H1 (cell line): ENCODE data around the gene DDX49. TPM values are rescaled to one million over a fixed set of nuclear protein-coding genes. Genes with fewer than 3 reads are reported as not detected.

Experiments
- CTCF ChIA-PET: fragments of 300-600 bp; sonication (Branson Sonifier 250); formaldehyde crosslinking; loops from one replicate; lab custom pipeline; 2021; ENCODE audit not compliant: partially characterized antibody; lab: Charles Lee
- POLR2A ChIA-PET: fragments of 300-600 bp; sonication (Branson Sonifier 250); formaldehyde crosslinking; loops from one replicate; lab custom pipeline; 2021; ENCODE audit warnings: inconsistent platforms; ENCODE audit not compliant: partially characterized antibody; lab: Charles Lee
- DNase-seq, 2 experiments: peaks; one replicate each; pipeline versions ENCODE4 v3.0.0 to v3.0.0-alpha.2; 2010 to 2022; ENCODE audit warnings: low spot score in 2 of 2, low read depth in 1 of 2, mixed read lengths in 1 of 2
- FAIRE-seq: peaks from 2 replicates; lab custom pipeline; 2011; peaks lifted over from hg19 to GRCh38; lab: Jason Lieb, UNC
- H2AFZ ChIP-seq: 2 replicates; pipeline ENCODE4 v1.8.1; 2012; ENCODE audit warnings: low read length, inconsistent platforms
- H2AK5ac ChIP-seq: 2 replicates; pipeline ENCODE4 v1.6.1; 2013; ENCODE audit warnings: low read depth, low read length
- H2BK120ac ChIP-seq: replicated peaks from 2 replicates; pipeline ENCODE3; 2013; ENCODE audit warnings: low read depth, low read length, inconsistent platforms
- H2BK12ac ChIP-seq: 2 replicates; pipeline ENCODE4 v1.6.1; 2013; ENCODE audit warnings: low read depth, low read length
- H2BK15ac ChIP-seq: 2 replicates; pipeline ENCODE4 v1.6.1; 2013; ENCODE audit warnings: low read length
- H2BK20ac ChIP-seq: 2 replicates; pipeline ENCODE4 v1.6.1; 2013; ENCODE audit warnings: low read length
- H2BK5ac ChIP-seq: 2 replicates; pipeline ENCODE4 v1.6.1; 2013; ENCODE audit warnings: low read depth, low read length
- H3K14ac ChIP-seq: 2 replicates; pipeline ENCODE4 v1.6.1; 2013; ENCODE audit warnings: inconsistent platforms; ENCODE audit not compliant: insufficient read length
- H3K18ac ChIP-seq: 2 replicates; pipeline ENCODE4 v1.6.1; 2013; ENCODE audit warnings: low read length; ENCODE audit errors: extremely low read depth
- H3K23ac ChIP-seq: 2 replicates; pipeline ENCODE4 v1.6.1; 2013; ENCODE audit warnings: inconsistent platforms; ENCODE audit not compliant: insufficient read length
- H3K23me2 ChIP-seq: 2 replicates; pipeline ENCODE4 v1.6.1; 2013; ENCODE audit warnings: low read depth, low read length
- H3K27ac ChIP-seq: 2 replicates; pipeline ENCODE4 v1.6.1; 2011; ENCODE audit warnings: low read depth, low read length, inconsistent platforms
- H3K27me3 ChIP-seq, 4 experiments: replicated peaks in 1 of 4; 1 replicate in 1 of 4; 2 replicates in 3 of 4; pipeline versions ENCODE4 v1.6.1 to v1.8.1; 2011 to 2013; ENCODE audit warnings: low read length in 3 of 4, mild to moderate bottlenecking in 3 of 4, inconsistent platforms in 2 of 4, mixed read lengths in 2 of 4, moderate library complexity in 1 of 4; ENCODE audit not compliant: control insufficient read depth in 3 of 4, insufficient read depth in 3 of 4; ENCODE audit errors: extremely low read depth in 1 of 4
- H3K36me3 ChIP-seq, 4 experiments: 2 replicates each; pipeline versions ENCODE4 v1.6.1 to v1.8.1; 2011 to 2013; ENCODE audit warnings: mild to moderate bottlenecking in 4 of 4, low read length in 3 of 4, moderate library complexity in 2 of 4, control low read depth in 1 of 4, inconsistent platforms in 1 of 4; ENCODE audit not compliant: insufficient read depth in 4 of 4, control insufficient read depth in 2 of 4
- H3K4ac ChIP-seq: replicated peaks from 2 replicates; pipeline ENCODE3; 2013; ENCODE audit warnings: low read length, low read depth, mixed read lengths, inconsistent platforms; ENCODE audit not compliant: insufficient read length
- H3K4me1 ChIP-seq, 4 experiments: replicated peaks in 1 of 4; 1 replicate in 1 of 4; 2 replicates in 3 of 4; pipeline versions ENCODE4 v1.6.1 to v1.8.1; 2011 to 2013; ENCODE audit warnings: low read length in 3 of 4, inconsistent platforms in 2 of 4, mixed read lengths in 1 of 4; ENCODE audit not compliant: insufficient read depth in 4 of 4, control insufficient read depth in 3 of 4
- H3K4me2 ChIP-seq, 2 experiments: 2 replicates each; pipeline versions ENCODE4 v1.6.1 to v1.8.1; 2011 to 2013; ENCODE audit warnings: low read depth in 2 of 2, low read length in 2 of 2, control low read depth in 1 of 2, inconsistent platforms in 1 of 2, mild to moderate bottlenecking in 1 of 2; ENCODE audit not compliant: insufficient read depth in 1 of 2
- H3K4me3 ChIP-seq, 4 experiments: fragments of 200-600, 300-600 bp in 1 of 4; sonication (generic), shearing (Covaris generic), sonication (Bioruptor Twin) in 1 of 4; 2 replicates each; pipeline versions ENCODE4 v1.5.1 to v1.8.1; 2011 to 2016; ENCODE audit warnings: low read length in 4 of 4, low read depth in 3 of 4, control low read depth in 2 of 4, inconsistent platforms in 2 of 4, mild to moderate bottlenecking in 2 of 4, mixed read lengths in 1 of 4, moderate library complexity in 1 of 4; ENCODE audit not compliant: insufficient read depth in 2 of 4; ENCODE audit errors: extremely low read depth in 1 of 4
- H3K56ac ChIP-seq: replicated peaks from 2 replicates; pipeline ENCODE3; 2013; ENCODE audit warnings: low read depth, mild to moderate bottlenecking, mixed read lengths, low read length, inconsistent platforms; ENCODE audit not compliant: insufficient read length
- H3K79me1 ChIP-seq: 2 replicates; pipeline ENCODE4 v1.6.1; 2013; ENCODE audit warnings: low read depth, low read length, control low read depth
- H3K79me2 ChIP-seq, 2 experiments: 2 replicates each; pipeline versions ENCODE4 v1.6.1 to v1.8.1; 2012 to 2013; ENCODE audit warnings: low read length in 2 of 2, mild to moderate bottlenecking in 2 of 2, inconsistent platforms in 1 of 2; ENCODE audit not compliant: insufficient read depth in 2 of 2, control insufficient read depth in 1 of 2
- H3K9ac ChIP-seq, 4 experiments: replicated peaks in 1 of 4; 1 replicate in 1 of 4; 2 replicates in 3 of 4; pipeline versions ENCODE4 v1.6.1 to v1.8.1; 2011 to 2013; ENCODE audit warnings: low read depth in 3 of 4, low read length in 3 of 4, control low read depth in 2 of 4, mild to moderate bottlenecking in 2 of 4, moderate library complexity in 2 of 4, inconsistent platforms in 1 of 4; ENCODE audit errors: extremely low read depth in 1 of 4
- H3K9me3 ChIP-seq, 2 experiments: 2 replicates each; pipeline versions ENCODE4 v1.6.1 to v1.8.1; 2012 to 2013; ENCODE audit warnings: mild to moderate bottlenecking in 2 of 2, moderate library complexity in 2 of 2, control low read depth in 1 of 2, inconsistent platforms in 1 of 2, low read depth in 1 of 2, low read length in 1 of 2, mixed read lengths in 1 of 2; ENCODE audit not compliant: insufficient read depth in 2 of 2
- H4K20me1 ChIP-seq, 2 experiments: replicated peaks in 1 of 2; 2 replicates each; pipeline versions ENCODE3 to v1.8.1; 2011 to 2013; ENCODE audit warnings: inconsistent platforms in 2 of 2, low read length in 2 of 2, mild to moderate bottlenecking in 1 of 2; ENCODE audit not compliant: insufficient read depth in 2 of 2, control insufficient read depth in 1 of 2
- H4K5ac ChIP-seq: 2 replicates; pipeline ENCODE4 v1.6.1; 2013; ENCODE audit warnings: low read length, low read depth, mixed read lengths, inconsistent platforms; ENCODE audit not compliant: insufficient read length
- H4K8ac ChIP-seq: 2 replicates; pipeline ENCODE4 v1.8.0; 2013; ENCODE audit warnings: mild to moderate bottlenecking, moderate library complexity, low read length, inconsistent platforms; ENCODE audit not compliant: insufficient read depth; ENCODE audit errors: extremely low read depth
- H4K91ac ChIP-seq: replicated peaks from 2 replicates; pipeline ENCODE3; 2013; ENCODE audit warnings: low read length, mixed read lengths, inconsistent platforms; ENCODE audit not compliant: insufficient read length
- BRCA1 ChIP-seq: IDR thresholded peaks from 2 replicates; pipeline ENCODE4 v1.6.1; 2012; ENCODE audit warnings: low read depth, low read length, improper control_type of control experiment
- PHF8 ChIP-seq: fragments of 200-600 bp; sonication (generic); conservative IDR thresholded peaks from 2 replicates; pipeline ENCODE4 v1.7.1; 2012; ENCODE audit warnings: low read depth, mild to moderate bottlenecking, inconsistent platforms, low read length, moderate library complexity
- POU5F1 ChIP-seq: IDR thresholded peaks from 2 replicates; pipeline ENCODE4 v1.6.1; 2011; ENCODE audit warnings: low read depth, mild to moderate bottlenecking, low read length, moderate library complexity
- TAF1 ChIP-seq: IDR thresholded peaks from 2 replicates; pipeline ENCODE4 v1.6.1; 2011; ENCODE audit warnings: mild to moderate bottlenecking, low read depth, low read length
- USF2 ChIP-seq: IDR thresholded peaks from 2 replicates; pipeline ENCODE4 v1.6.1; 2011; ENCODE audit warnings: low read length, improper control_type of control experiment
- WGBS, 2 experiments: shearing (Covaris generic) in 1 of 2; methylation state at CpG; one replicate each; pipeline versions ENCODE4 v1.1.6 to v1.1.7; 2013 to 2015; ENCODE audit warnings: low lambda C conversion rate in 2 of 2, mixed read lengths in 2 of 2, inconsistent platforms in 1 of 2, low coverage in 1 of 2, missing lambda C conversion rate in 1 of 2; ENCODE audit not compliant: insufficient replicate concordance in 2 of 2, insufficient coverage in 1 of 2, insufficient read length in 1 of 2; ENCODE audit errors: extremely low coverage in 1 of 2, missing lambda C conversion rate in 1 of 2; 5-methylcytosine and 5-hydroxymethylcytosine counted together
- polyA plus RNA-seq, 7 experiments: library from polyadenylated mRNA; depleted of rRNA in 3 of 7; stranded (reverse) in 5 of 7; unstranded in 2 of 7; fragments of >200 nt in 5 of 7; fragments of 200-250 nt in 2 of 7; gene quantifications; 1 replicate in 5 of 7; 2 replicates in 1 of 7; 4 replicates in 1 of 7; pipeline versions ENCODE4 v1.2.1 to v1.2.3, GENCODE V29; 2011 to 2013; ENCODE audit warnings: missing spikeins in 2 of 7, mixed read lengths in 2 of 7
- total RNA-seq: library from RNA; stranded (reverse); fragmentation: NEBNext Ultra II Directional; extraction: Animal tissue kit (Norgen Biotek cat#: 25700); gene quantifications from 2 replicates; pipeline ENCODE4 v1.2.1, GENCODE V29; 2021

The DDX49 gene
- total and polyA plus RNA-seq, 2 of the 8 experiments (the other 6 are each of a cell fraction or from before 2014, with no cell fraction given): 41.3 to 46.5 TPM

- Histone ChIP-seq H3K79me1 (no peaks in the 10 kb centered on the region), H2BK12ac (no peak overlapping the region), H3K14ac (no peak overlapping the region), H4K8ac (no peak overlapping the region), H4K5ac (no peak overlapping the region), H3K27me3 (no peaks in the 10 kb centered on the region; a peak in 1 of 7 replicates), H2AK5ac (no peak overlapping the region), H3K4me3 (no peak overlapping the region), H2AFZ (no peak overlapping the region), H2BK5ac (no peak overlapping the region), H2BK15ac (no peak overlapping the region), H3K4me2 (no peak overlapping the region), H3K27ac (no peak overlapping the region), H3K18ac (no peak overlapping the region), H3K56ac (no peak overlapping the region), H3K9ac (no peak overlapping the region; a peak in 1 of 7 replicates), H3K79me2 (no peaks in the 10 kb centered on the region), H3K23ac (no peak overlapping the region), H3K23me2 (no peaks in the 10 kb centered on the region; the same call in 1 of the 2 replicates), H3K4me1 (no peaks in the 10 kb centered on the region; a peak in 4 of 7 replicates), H3K9me3 (no peaks in the 10 kb centered on the region; a peak in 1 of 4 replicates), H3K36me3 (peaks cover 0 to 16% (median 4%) of the 10 kb centered on the region in 4 experiments; a peak in 4 of 8 replicates), H3K4ac (no peak overlapping the region), H4K91ac (no peak overlapping the region), H2BK120ac (no peak overlapping the region), H4K20me1 (peaks cover 2 to 10% of the 10 kb centered on the region in 2 experiments), H2BK20ac (no peak overlapping the region)
- ChIA-PET CTCF (interaction anchor here (2.6 kb wide), 1 partner anchor 13 kb away, joined by 16 read pairs; no protein-coding TSS in a partner anchor), POLR2A (interaction anchor here (1.0 to 2.2 kb wide), 2 partner anchors 11 to 14 kb away, joined by 3 to 7 read pairs; no protein-coding TSS in a partner anchor)
- 92% methylated on average over 31 of the region's 34 CpGs; no CpG with 5 or more reads in 1 of the 2 experiments for WGBS, 2 experiments
- no peak for TF ChIP-seq USF2
- TF ChIP-seq POU5F1: no peak
- TF ChIP-seq TAF1: no peak
- no peak for TF ChIP-seq PHF8
- no peak for TF ChIP-seq BRCA1
- FAIRE-seq (no peak), DNase-seq (no peak)
These were observed 40.5 kb upstream of the DDX49 start for GRCh38 chr19:18878858-18879578.
